DMS79 (cell line): Measurements from ENCODE around the gene DAG1.

Source experiments
- DNase-seq: peaks from one replicate; lab custom pipeline; 2025; lab: John Stamatoyannopoulos, UW

Gene DAG1

DNA sequence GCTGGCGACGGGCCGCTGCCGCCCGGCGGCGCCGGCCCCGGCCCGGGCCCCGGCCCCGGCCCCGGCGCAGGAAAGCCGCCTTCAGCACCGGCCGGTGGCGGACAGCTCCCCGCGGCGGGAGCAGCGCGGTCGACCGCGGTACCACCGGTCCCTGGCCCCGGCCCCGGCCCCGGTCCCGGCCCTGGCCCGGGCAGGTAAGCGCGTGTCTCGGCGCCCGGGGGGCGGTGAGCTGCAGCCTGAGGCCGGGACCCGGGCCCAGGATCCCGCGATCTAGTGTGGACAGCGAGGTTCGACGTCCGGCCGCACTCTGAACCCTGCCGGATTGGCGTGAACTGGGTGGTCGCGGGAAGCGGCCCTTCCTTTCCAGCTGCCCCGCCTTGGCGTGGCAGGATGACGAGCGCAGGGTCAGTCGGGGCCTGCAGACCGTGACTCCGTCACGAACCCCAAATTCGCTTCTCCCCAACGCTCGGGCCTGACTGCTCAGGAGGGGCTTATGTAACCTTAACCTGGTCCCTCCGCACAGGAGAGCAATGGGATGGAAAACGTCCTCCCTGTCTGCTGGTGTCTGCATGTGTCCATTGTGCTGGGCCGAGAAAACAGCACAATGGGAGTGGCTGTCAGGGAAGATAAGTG lies 84.7 kb downstream of the DAG1 start:
- no peak for DNase-seq

GRCh38 chr3:49556500-49557275 lies 86.6 kb downstream of the DAG1 start:
- no peak for DNase-seq

DNA sequence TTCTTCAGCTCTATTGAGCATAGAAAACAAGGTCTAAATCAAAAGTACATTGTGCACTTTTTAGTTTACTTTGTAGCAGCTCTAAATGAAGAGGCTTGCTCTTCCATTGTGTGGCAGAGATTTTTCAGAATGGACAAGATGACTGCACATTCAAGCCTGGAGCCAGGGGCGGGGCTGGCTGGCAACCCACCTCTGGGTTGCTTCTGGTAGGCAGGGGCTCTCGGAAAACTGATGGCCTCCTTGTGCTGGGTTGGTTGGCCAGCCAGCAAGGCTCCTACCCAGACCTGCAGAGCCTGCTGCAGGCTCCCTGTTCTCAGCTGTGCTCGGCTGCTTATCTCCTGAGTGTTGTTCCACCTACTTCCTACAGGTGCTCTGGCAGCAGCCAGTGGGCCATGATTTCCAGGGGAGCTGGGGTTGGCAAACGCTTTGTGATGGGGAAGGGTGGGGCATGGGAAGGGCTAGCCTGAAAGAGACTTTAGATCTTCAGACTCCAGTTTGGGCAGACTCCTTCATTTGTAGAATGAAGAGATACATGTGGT lies 93.0 kb downstream of the DAG1 start:
- no peak for DNase-seq

GRCh38 chr3:49563766-49564165 lies 93.7 kb downstream of the DAG1 start:
- DNase-seq = no peak

DNA sequence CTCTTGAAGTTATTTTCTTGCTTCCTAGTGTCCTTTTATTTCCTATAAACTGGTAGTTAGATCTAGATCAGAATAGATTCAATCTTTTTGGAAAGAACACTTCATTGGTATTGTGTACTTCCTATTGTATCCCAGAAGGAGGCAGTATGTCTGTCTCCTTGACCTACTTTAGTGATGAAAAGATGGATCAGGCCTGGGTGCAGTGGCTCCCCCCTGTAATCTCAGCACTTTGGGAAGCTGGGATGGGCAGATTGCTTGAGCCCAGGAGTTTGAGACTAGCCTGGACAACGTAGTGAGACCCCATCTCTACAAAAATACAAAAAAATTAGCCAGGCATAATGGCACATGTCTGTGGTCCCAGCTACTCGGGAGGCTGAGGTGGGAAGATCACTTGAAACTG lies 96.2 kb downstream of the DAG1 start:
- DNase-seq = no peak

DNA sequence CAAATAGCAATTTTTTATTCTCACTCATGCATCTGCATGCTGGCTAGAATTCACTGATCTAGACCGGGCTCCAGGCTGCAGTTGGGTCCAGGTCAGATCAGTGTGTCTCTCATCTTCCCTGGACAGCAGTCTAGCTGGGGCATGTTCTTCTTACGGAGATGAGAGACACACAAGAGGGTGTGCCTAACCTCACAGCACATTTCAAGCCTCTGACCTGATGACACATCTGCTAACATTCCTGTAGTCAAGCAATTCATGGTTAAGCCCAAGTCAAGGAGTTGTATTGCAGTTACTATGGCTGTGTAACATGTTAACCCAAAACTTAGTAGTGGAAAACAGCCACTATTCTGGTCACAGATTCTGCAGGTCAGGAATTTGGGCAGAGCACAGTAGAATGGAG lies 97.3 kb downstream of the DAG1 start:
- DNase-seq = no peak

DNA sequence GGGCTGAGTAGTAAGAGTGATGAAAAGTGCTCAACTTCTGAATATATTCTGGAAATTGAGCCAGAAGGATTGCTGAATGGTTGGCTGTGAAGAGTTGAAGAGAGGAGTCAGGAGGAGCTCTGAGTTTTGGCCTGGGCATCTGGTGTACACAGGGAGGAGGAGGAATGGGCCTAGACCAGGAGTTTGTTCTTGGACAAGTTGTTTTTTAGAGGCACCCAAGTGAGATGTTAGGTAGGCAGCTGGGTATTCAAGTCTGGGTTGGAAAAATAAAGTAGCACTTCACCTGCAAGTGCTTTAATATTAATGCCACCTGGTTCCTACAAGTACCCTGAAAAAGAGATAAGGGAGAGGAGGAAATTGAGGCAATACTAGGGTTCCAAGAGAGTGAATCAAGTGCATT lies 98.9 kb downstream of the DAG1 start:
- peak; percentile 75 for DNase-seq

GRCh38 chr3:49570028-49570654 lies 100.1 kb downstream of the DAG1 start:
- DNase-seq = peak; percentile 30

DNA sequence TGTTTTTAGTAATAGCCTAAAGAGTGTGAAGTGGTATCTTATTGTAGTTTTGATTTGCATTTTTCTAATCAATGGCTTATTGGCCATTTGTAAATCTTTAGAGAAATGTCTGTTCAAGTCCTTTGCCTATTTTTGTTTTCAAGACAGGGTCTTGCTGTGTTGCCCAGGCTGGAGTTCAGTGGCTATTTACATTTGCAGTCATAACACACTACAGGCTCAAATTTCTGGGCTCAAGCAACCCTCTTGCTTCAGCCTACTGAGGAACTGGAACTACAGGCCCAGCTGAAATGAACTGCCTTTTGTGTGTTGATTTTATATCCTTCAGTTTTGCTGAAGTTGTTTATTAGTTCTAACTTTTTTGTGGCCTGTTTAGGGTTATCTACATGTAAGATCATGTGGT lies 112.1 kb downstream of the DAG1 start:
- DNase-seq = no peak
